ENCODE data around the gene SHB.

- no peak for TF ChIP-seq CTCF (IDR thresholded peaks at IDR 0.05)
- TF ChIP-seq ZFP36 (IDR thresholded peaks at IDR 0.05; ENCODE audit: borderline replicate concordance, partially characterized antibody), result no peak
- no peak for TF ChIP-seq POLR2A (IDR thresholded peaks at IDR 0.05; ENCODE audit: low read length)
- no peak for TF ChIP-seq SMC3 (IDR thresholded peaks at IDR 0.05)
- no peak for TF ChIP-seq RFX5 (IDR thresholded peaks at IDR 0.05)
- no peak for TF ChIP-seq HOXB13 (CRISPR knock-in tag; IDR thresholded peaks at IDR 0.05; ENCODE audit: low read depth)
- TF ChIP-seq PBX3 (IDR thresholded peaks at IDR 0.05), result no peak
- no peak for TF ChIP-seq ESRRA (IDR thresholded peaks at IDR 0.05; ENCODE audit: borderline replicate concordance, low read length)
- no peak for TF ChIP-seq POLR2AphosphoS2 (conservative IDR thresholded peaks at IDR 0.05; ENCODE audit: low read length)
- no peak for TF ChIP-seq TFCP2L1 (CRISPR knock-in tag; IDR thresholded peaks at IDR 0.05)
- no peak for TF ChIP-seq BCL3 (IDR thresholded peaks at IDR 0.05)
- no peak for TF ChIP-seq SREBF2 (IDR thresholded peaks at IDR 0.05)
Measured at GRCh38 chr9:38039090-38039906, 29.7 kb downstream of the SHB start.

Data from A549 (cell line).